Heart left ventricle (tissue), 16 donors: Measurements from ENCODE around the gene SBNO2. TPM values are rescaled to one million over a fixed set of nuclear protein-coding genes. Genes with fewer than 3 reads are reported as not detected.

Source experiments
- ATAC-seq, 4 donors: fragments of 200-7000 bp; cut with Tn5 transposase; one replicate each; pipeline ENCODE4 v1.9.1; 2020 to 2022; ENCODE audit warnings: moderate library complexity in 4 of 4, mild to moderate bottlenecking in 3 of 4, moderate number of reproducible peaks in 1 of 4
- DNase-seq, 5 donors: peaks; one replicate each; pipeline ENCODE4 v3.0.0-alpha.2; 2020
- H3K27ac ChIP-seq, 12 donors: fragments of 200-600 bp; sonication (generic) in 4 of 12; one replicate each; pipeline versions ENCODE4 v1.5.0 to v1.8.0; 2016 to 2022; ENCODE audit warnings: mild to moderate bottlenecking in 2 of 12
- H3K27me3 ChIP-seq, 9 donors: fragments of 200-600 bp; sonication (generic) in 2 of 9; one replicate each; pipeline versions ENCODE4 v1.5.1 to v1.8.0; 2016 to 2022; ENCODE audit warnings: mild to moderate bottlenecking in 3 of 9
- H3K36me3 ChIP-seq, 9 donors: fragments of 200-600 bp; sonication (generic) in 2 of 9; one replicate each; pipeline versions ENCODE4 v1.5.0 to v1.8.0; 2018 to 2022; ENCODE audit warnings: mild to moderate bottlenecking in 2 of 9
- H3K4me1 ChIP-seq, 12 donors: fragments of 200-600 bp; sonication (generic) in 4 of 12; one replicate each; pipeline versions ENCODE4 v1.5.0 to v1.8.0; 2016 to 2022; ENCODE audit warnings: mild to moderate bottlenecking in 3 of 12
- H3K4me3 ChIP-seq, 12 donors: fragments of 200-600 bp; sonication (generic) in 4 of 12; one replicate each; pipeline versions ENCODE4 v1.5.0 to v1.8.0; 2017 to 2022; ENCODE audit warnings: mild to moderate bottlenecking in 9 of 12, moderate library complexity in 4 of 12
- H3K9me3 ChIP-seq, 12 donors: fragments of 200-600 bp; sonication (generic) in 4 of 12; one replicate each; pipeline versions ENCODE4 v1.5.0 to v1.8.0; 2016 to 2022; ENCODE audit warnings: mild to moderate bottlenecking in 1 of 12
- CTCF ChIP-seq, 12 donors: fragments of 200-600 bp; sonication (generic) in 4 of 12; IDR thresholded peaks; one replicate each; pipeline versions ENCODE4 v1.5.0 to v1.8.0; 2018 to 2022; ENCODE audit warnings: antibody characterized with exemption in 12 of 12, mild to moderate bottlenecking in 5 of 12
- POLR2A ChIP-seq, 2 donors: fragments of 450-650 bp; IDR thresholded peaks; one replicate each; pipeline ENCODE4 v1.6.1; 2017; ENCODE audit warnings: antibody characterized with exemption in 2 of 2, mild to moderate bottlenecking in 2 of 2, moderate library complexity in 2 of 2
- WGBS, 4 donors: extraction: QIAGEN DNeasy Blood & Tissue Kit in 2 of 4; methylation state at CpG; one replicate each; pipeline versions ENCODE4 v1.1.5 to v1.1.7; 2013 to 2018; 5-methylcytosine and 5-hydroxymethylcytosine counted together
- intact Hi-C, 10 donors: fragments of 100-400 bp; cut with DNase I; formaldehyde crosslinking; loops; one replicate each; pipeline versions ENCODE4 v1.11.1 to v1.14.2; 2022
- polyA plus RNA-seq, 2 donors: library from polyadenylated mRNA; stranded (reverse); fragments of 200-250 nt; gene quantifications; one replicate each; pipeline ENCODE4 v1.2.3, GENCODE V29; 2013
- total RNA-seq, 9 donors: library from RNA; depleted of rRNA in 2 of 9; stranded (reverse); fragments of >200 nt in 2 of 9; fragmentation: NEBNext Ultra II Directional in 3 of 9; extraction: Animal tissue kit (Norgen Biotek cat#: 25700) in 3 of 9; gene quantifications; one replicate each; pipeline versions ENCODE4 v1.1.0 to v1.2.4, GENCODE V29; 2016 to 2023
- donor health status: ischemic (EF 13 %, LVEDD 7.1; RV severe dilation, severe dysfunction).
- donor health status: healthy with polysubstance abuse.
- donor health status: DM: no; HTN: yes; CAD: no.
- donor health status: DM: no; HTN: no; CAD: no.
- donor health status: ischemic (EF 25% LVEDD 6.9; RV normal size, moderate dysfunction).
- donor health status: ischemic (EF 25% LVEDD 5.7; RV mildly dilated, moderate dysfunction).
- donor health status: healthy.
- donor health status: DM: yes; HTN: yes; CAD: no.
- donor health status: ischemic (EF 35%, LVEDD 5.7; RV mildly dilated, moderate dysfunction).
- donor health status: nonischemic (EF 11% LVEDD 7.7; RV severe dilation, severe dysfunction).
- donor health status: DM: yes; HTN: yes; CAD: no.
- donor health status: PGD.
- donor health status: ischemic (EF 29% LVEDD 5.4; RV normal size, mild dysfunction).
- donor health status: nonischemic (EF 23%, LVEDD 6.1; RV moderate dilation, normal function).

Gene SBNO2
- total and polyA plus RNA-seq, 11 donors = 9.9 to 78.9 (median 18.7) TPM

- WGBS, 4 donors = 91 to 94% (median 93%) methylated on average over 23 to 24 of the region's 24 CpGs
- Histone ChIP-seq H3K36me3 (peaks cover 0 to 31% (median 6%) of the 10 kb centered on the region in 9 donors), H3K4me1 (peaks cover 11 to 49% (median 38%) of the 10 kb centered on the region in 12 donors), H3K27ac (peak overlapping the region in 5 of 12 donors; percentile 74 to 98 (median 84)), H3K9me3 (no peaks in the 10 kb centered on the region), H3K27me3 (no peaks in the 10 kb centered on the region), H3K4me3 (no peak overlapping the region)
- no peak for TF ChIP-seq CTCF (IDR thresholded peaks at IDR 0.05)
- no peak for TF ChIP-seq POLR2A (IDR thresholded peaks at IDR 0.05)
- DNase-seq (peak in 1 of 5 donors; percentile 13), ATAC-seq (no peak)
- intact Hi-C loops = no loop called here
Observed at GRCh38 chr19:1156305-1156801, 17.7 kb downstream of the SBNO2 start.

GRCh38 chr19:1155352-1156304, 18.4 kb downstream of the SBNO2 start:
- Histone ChIP-seq H3K27me3 (no peaks in the 10 kb centered on the region), H3K4me3 (peak overlapping the region in 9 of 12 donors; percentile 18 to 49 (median 21)), H3K27ac (peak overlapping the region; percentile 44 to 98 (median 76)), H3K4me1 (peaks cover 14 to 57% (median 43%) of the 10 kb centered on the region in 12 donors), H3K36me3 (peaks cover 0 to 35% (median 6%) of the 10 kb centered on the region in 9 donors), H3K9me3 (no peaks in the 10 kb centered on the region)
- 56 to 81% (median 74%) methylated on average over 18 to 29 of the region's 29 CpGs for WGBS, 4 donors
- intact Hi-C loops = loop anchor here in 1 of 10 donors (2.0 kb wide), 1 partner anchor 17 kb away; no protein-coding TSS in a partner anchor
- TF ChIP-seq POLR2A (IDR thresholded peaks at IDR 0.05) = peak in 1 of 2 donors; percentile 11
- TF ChIP-seq CTCF (IDR thresholded peaks at IDR 0.05) = no peak
- peak in 2 of 4 donors; percentile 2 to 9 for ATAC-seq
- DNase-seq = peak in 1 of 5 donors; percentile 12

DNA sequence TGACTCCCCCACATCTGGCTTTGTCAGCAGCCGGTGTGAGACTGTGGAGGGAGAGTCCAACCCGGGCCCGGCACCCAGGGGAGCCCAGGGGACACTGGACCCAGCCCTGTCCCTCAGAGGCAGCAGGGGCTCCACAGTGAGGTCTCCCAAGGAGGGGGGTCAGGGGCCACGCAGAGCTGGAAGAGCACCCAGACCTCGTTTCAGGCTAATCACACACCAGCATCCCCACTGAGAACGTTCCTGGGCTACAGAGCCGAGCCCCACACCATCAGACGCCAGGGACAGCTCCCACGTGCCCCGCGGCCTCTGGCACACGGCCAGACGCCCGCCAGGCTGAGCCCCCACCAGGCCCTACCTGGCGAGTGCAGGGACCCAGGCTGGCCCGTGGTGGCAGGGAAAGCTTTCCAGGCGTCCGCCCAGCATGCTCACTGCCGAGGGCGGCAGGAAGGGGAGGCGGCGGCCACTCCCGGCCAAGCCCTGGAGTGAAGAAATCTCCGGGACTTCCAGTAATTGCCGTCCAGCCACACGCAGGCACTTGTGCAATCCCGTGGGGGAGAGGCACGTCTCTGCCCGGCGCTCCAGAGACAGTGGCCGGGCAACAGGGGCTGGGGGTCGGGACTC, 19.2 kb downstream of the SBNO2 start:
- Histone ChIP-seq H3K27ac (peak overlapping the region; percentile 44 to 98 (median 76)), H3K4me3 (peak overlapping the region in 9 of 12 donors; percentile 18 to 49 (median 22)), H3K27me3 (no peaks in the 10 kb centered on the region), H3K4me1 (peaks cover 15 to 63% (median 44%) of the 10 kb centered on the region in 12 donors), H3K36me3 (peaks cover 0 to 43% (median 6%) of the 10 kb centered on the region in 9 donors), H3K9me3 (no peaks in the 10 kb centered on the region)
- 8 to 25% (median 17%) methylated on average over 16 to 32 of the region's 32 CpGs for WGBS, 4 donors
- peak in 2 of 12 donors; percentile 5 to 11 for TF ChIP-seq CTCF (IDR thresholded peaks at IDR 0.05)
- TF ChIP-seq POLR2A (IDR thresholded peaks at IDR 0.05) = peak in 1 of 2 donors; percentile 53
- ATAC-seq (peak; percentile 67 to 86 (median 84)), DNase-seq (peak; percentile 79 to 94 (median 90))
- intact Hi-C loops = loop anchor here in 1 of 10 donors (2.0 kb wide), 1 partner anchor 18 kb away; no protein-coding TSS in a partner anchor
